GM19372 (cell line): ENCODE results near the gene PLEKHA6.

ENCODE experiments used
- ATAC-seq: cut with Tn5 transposase; IDR thresholded peaks from one replicate; pipeline ENCODE4 v1.9.1; 2021; ENCODE audit warnings: mild to moderate bottlenecking, low read depth, moderate library complexity; ENCODE audit not compliant: unreplicated experiment

The PLEKHA6 gene

DNA sequence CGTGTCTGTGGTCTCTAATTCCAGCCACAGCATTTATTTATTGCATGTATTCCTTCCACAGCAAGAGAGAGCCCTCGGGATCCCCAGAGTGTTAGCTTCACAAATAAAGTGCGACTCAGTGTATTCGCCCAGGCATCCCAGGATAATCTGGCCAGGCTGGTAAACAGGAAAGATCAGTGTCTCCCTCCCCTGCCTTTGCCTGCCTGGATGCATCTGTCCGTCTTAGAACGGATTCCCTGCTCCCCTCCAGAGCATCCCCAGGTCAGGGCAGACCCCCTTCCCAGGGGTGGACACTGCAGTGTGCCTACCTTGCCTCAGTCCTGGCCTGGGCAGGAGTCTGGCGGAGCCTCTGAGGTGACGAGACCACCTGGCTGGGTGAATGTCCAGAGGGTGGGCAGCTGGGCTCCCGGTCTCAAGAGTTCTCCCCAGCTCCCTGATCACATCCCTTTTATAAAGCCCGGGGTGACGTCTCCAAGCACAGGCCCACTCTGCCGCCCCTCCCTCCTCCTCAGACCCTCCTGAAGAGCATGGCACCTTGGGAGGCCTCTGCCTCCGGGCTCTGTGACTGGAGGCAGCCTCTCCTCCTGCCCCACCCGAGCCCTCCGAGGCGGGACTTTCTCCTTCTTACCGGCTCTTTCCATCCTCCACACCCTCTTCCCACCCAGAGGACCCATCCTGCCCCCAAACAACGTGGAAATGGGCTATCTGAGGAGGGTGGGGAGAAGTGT is 163.5 kb downstream of the PLEKHA6 start, which contains the start of gene KISS1:
Gene KISS1, minus strand, starts transcription at position 424 of the 728 bp plus-strand sequence. CDS start 3,615 bp downstream, outside the sequence.
- no peak for ATAC-seq

DNA sequence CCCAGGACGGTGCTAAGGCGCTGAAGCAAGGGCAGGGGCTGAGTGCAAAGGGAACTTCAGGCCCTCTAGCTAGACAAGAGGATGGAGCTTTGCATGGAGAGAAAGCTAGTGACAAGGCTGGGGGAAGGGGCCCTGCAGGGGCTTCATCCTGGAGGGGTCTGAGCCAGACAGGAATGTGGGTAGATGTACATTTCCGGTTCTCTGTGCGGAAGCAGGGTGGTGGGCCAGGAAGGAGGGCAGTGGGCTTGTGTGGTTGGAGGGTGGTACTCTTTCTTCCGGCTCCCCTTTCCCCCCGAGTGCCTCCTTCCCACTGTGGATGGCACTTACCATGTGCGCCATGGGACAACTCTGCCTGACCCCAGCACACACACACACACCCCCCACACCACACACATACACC is 165.0 kb downstream of the PLEKHA6 start:
- ATAC-seq, result no peak

DNA sequence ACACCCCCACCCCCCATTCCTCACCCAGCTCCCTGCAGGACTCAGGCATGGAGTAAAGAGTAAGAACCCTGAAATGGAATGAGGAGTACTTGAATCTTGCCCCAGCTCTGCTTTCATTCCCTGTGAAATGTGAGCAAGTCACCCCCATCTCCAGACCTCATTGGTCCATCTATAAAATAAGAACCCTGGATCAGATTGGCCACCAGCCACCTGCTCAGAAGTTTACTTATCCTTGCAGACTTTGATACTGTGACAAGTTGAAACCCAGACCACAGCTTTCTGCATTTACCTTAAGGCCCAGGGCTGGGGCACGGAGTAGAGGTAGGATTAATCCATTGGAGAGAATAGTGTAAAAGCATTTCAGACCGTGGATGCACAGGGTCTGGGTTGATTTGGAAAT is 165.6 kb downstream of the PLEKHA6 start:
- ATAC-seq, result no peak

DNA sequence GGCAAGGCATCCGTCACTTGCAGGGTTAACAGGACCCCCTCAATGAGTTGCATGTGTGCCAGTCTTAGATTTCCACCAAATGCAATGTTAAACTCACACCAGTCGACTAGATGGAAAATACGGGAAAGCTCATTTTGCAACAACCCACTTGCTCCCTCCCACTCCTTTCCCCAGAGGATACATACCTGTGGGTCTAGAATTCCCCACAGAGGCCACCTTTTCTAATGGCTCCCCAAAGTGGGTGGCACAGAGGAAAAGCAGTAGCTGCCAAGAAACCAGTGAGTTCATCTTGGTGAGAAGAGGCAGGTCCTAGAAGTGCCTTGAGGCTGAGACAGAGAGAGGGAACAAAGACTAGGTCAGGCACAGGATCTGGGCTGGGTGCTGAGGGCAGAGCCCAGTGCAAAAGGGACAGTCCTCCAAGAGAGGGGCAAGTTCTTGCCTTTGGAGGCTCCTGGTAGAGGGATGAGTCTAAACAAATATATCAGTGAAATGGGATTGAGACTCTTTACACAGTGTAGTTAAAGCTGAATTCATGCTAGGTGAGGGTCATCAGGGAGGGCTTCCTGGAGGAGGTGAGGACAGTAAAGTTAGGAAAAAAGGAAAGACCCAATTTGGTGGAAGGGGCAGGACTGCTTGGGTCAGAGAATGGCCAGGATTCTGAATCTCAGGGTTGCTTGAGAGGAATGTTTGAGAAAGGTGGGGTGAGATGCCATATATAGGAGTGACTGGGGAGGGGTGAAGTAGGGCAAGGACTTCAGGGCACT is 167.0 kb downstream of the PLEKHA6 start:
- ATAC-seq, result no peak

DNA sequence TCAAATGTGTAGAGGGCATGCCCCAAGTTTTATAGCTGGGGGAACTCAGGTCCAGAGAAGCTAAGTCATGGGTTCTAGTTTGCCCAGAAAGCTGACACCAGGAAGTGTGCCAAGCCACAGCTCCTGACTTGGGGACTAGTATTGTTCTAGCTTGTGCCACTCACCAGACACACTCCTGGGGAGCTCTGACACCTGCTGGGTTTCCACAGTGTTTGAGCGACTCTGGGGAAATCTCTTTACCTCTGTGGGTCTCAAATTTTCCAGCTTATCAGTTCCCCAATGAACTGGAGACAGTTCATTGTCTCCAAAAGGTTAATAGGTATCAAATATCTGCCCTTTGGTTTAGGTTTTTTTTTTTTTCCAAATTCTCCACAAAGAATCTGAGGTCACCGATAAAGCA is 167.7 kb downstream of the PLEKHA6 start:
- ATAC-seq, result no peak

DNA sequence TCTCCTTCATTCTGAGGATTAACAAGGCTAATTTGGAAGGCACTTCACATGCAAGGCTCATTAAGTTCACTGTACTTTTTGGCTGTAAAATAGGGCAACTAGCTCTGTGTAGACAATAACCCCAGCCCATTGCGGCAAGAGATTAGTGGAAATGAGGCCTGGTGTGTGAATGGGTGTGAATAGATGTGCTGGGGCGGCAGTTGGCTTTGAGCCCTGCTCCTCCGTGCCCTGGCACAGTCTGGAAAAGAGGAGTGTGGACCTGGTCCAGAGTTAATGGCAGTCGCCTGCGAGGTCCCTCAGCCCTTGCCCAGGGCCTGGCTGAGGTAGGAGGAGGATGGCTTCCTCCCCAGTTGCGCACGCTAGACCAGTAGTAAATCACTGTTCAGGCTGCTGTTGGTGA is 168.3 kb downstream of the PLEKHA6 start:
- no peak for ATAC-seq

DNA sequence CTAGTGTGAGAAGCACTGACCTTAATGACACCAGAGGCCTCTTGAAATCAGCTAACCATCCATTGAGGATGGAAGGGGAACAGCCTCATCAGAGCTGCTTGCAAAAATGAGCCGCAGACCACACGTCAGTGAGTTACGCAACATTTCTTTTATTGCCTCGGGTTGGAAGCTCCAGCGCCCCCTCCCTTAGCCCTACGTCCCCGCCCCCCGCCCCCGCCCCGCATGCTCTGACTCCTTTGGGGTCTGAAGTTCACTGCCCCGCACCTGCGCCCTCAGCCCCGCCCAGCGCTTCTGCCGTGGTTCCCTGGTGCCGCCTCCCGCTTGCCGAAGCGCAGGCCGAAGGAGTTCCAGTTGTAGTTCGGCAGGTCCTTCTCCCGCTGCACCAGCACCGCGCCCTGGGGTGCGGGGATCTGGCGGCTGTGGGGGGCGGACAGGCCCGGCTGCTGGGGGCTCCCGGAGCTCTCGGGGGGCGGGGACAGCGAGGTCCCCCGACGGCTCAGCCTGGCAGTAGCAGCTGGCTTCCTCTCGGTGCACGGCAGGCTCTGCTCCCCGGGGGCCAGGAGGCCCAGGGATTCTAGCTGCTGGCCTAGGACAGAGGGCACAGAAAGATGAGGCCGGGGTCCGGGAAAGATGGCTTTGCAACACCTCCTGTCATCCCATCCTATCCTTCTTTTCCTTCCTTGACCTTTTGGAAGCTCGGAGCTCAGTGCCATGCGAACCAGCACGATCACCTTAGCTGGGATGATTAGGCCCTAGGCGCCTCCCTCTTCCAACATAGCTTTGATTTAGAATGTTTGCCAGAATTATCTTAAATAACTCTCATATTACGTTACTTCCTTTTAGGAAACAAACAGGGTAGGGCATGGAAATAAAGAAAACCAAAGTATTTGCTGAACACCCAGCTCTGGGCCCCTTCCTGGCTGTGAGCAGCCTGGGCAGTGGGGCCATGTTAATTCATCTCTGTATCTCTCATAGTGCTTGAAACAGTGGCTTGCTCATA is 169.2 kb downstream of the PLEKHA6 start:
- no peak for ATAC-seq

DNA sequence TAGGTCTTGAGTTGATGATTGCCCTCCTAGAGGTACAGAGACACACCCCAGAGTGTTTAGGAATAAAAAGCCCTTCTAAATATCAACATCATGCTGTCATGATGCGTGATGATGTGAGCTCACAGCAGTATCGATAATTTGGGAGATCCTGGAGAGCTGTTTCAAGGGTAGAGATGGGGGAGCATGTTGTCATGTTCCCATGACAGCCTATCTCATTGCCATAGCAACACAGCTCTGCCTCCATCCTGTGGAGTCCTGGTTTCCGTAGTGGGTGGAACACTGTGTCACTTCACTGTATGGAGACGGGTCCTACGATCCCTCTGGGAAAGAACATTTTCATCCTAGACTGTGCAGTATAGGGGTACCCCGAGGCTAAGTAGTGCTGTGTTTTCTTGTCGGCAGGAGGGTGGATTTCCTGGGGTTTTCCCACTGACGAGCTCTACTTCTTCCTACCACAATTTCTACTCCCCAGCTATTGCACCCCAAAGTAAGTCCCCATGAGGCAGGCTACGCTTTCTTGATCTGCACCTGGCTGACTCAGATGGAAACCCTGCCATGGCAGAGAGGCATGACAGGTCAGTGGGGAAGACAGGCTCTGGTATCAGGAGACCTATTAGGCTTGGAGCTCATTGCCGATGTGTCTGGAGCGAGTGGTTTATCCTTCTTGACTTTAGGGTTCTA is 170.6 kb downstream of the PLEKHA6 start:
- no peak for ATAC-seq

DNA sequence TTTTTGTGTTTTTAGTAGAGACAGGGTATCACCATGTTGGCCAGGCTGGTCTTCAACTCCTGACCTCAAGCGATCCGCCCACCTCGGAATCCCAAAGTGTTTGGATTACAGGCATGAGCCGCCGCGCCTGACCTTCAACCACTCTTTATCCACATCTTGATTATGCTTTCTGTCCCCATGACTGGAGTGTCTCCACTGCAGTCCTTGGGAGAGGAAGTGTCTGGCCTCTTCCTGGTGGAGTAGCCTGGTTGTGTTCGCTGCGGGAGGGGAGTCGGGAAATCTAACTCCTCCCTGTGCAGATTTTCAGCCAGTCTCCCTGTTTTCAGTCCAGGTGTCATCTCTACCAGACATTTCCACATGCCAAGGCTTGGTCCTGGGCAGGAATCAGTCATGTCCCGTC is 173.1 kb downstream of the PLEKHA6 start:
- ATAC-seq, result no peak

DNA sequence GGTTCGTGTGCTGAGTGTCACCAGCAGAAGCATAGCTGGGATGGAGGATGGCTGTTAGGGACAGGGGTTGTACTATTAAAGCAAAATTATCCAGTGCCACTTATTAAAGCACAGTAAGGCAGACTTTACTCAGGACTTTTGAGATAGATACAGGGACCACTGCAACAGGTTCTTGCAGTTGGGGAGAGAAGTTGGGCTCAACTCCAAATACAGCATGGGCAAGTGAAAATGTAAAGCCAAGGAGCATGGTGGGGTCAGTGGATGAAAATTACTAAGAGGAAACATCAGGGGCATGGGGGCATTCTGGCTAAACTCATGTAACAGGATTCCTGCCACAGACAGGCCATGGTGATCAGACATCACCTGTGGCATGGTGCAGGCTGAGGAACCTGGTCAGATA is 178.6 kb downstream of the PLEKHA6 start:
- no peak for ATAC-seq

DNA sequence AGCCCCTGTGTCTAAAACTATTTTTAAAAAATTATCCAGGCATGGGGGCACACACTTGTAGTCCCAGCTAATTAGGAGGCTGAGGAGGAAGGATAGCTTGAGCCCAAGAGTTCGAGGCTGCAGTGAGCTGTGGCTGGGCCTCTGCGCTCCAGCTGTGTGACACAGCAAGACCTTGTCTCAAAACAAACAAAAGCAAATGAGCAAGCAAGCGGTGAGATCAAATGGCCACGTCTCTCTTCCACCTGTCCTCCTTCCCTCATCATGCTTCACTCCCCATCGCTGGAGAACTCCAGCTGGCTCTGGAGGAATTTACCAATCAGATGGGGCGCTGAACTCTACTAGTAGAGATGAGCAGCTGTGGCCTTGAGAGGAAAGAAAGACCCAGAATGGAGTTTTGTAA is 179.6 kb downstream of the PLEKHA6 start:
- no peak for ATAC-seq

DNA sequence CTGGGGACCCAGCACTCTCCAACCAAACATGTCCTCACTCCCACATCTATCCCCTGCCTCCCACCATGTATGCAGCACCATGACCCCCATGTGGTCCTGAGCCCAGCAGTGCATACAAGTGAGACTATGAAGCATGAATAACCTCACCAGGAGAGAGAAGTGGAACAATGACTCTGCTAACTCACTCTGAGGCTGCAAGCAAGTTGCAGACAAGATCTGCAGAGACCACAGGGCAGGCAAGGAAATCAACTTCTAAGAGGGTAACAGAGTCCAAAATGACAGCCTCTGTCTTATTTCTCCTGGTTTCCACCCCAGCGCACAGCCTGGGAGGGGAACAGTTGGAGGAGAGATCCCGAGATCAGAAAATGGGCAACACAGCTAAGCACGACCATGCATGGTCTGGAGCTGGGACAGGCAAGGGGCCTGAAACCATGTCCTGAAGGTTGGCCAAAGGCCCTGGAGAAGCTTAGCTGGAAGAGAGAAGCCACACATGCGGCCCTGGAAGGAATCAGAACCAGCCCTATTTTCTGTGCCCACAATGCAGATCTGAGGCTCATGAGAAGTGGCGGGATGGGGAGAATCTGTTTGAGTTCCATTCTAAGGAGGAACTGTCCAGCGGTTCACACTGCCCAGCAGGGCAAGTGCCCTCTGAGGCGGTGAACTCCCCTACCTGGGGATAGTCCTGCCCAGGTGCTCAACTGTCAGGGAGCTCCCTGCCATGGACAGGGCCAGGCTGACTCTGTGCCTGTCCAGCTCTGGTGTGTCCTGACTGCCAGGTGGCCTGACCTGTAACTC is 181.0 kb downstream of the PLEKHA6 start:
- no peak for ATAC-seq

DNA sequence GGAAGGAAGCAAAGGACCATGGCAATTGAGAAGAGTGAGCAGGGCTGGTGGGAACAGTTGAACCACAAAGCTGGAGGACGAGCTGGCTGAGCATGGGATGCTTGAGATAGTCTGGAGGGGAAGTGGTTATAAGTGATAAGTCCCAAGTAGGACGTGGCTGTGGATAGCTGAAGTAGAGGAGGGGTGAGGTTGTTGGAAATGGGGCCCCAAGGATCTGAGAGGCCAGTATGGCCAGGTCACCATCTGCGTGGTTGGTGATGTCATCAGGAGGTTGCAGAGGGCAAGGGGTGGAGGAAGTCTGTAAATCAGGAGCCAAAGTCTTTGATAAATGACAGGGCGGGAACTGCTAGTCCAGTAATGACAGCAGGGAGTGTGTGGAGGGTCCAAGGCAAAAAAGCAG is 182.6 kb downstream of the PLEKHA6 start:
- ATAC-seq, result no peak

DNA sequence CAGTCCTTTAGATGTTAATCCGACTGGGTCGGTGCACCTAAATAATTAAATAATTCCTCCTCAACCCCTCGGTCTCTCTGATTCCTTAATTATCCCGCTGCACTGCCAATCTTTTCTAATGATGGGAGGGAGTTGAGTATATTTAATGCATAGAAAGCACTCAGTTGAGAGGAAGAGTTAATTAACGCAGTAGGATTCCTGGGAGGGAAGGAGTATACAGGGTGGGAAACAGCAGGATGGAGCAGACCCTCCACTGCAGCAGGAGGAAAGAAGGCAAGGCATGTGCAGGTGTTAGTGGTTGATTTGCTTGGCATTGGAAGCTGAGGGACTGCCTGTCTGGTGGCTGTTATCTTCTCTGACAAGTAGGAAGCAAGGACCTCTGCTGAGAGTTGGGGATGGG is 183.7 kb downstream of the PLEKHA6 start:
- no peak for ATAC-seq

DNA sequence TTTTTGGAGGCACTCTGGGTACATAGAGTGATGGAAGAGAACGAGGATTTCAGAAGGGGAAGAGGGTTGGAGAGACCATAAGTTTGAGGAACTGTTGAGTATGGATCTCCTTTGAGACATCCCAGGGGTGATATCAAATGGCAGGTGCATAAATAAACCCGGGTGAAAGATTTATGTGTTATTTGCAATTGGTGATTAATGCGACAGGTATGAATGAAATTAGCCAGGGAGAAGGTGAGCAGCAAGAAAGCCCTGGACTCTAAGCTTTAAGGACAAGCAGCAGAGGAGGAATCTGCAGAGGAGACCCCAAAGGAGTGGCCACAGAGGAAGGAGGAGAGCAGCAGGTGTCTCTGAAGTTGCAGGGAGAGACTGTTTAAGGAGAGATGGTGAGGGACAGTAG is 184.8 kb downstream of the PLEKHA6 start:
- ATAC-seq, result no peak

DNA sequence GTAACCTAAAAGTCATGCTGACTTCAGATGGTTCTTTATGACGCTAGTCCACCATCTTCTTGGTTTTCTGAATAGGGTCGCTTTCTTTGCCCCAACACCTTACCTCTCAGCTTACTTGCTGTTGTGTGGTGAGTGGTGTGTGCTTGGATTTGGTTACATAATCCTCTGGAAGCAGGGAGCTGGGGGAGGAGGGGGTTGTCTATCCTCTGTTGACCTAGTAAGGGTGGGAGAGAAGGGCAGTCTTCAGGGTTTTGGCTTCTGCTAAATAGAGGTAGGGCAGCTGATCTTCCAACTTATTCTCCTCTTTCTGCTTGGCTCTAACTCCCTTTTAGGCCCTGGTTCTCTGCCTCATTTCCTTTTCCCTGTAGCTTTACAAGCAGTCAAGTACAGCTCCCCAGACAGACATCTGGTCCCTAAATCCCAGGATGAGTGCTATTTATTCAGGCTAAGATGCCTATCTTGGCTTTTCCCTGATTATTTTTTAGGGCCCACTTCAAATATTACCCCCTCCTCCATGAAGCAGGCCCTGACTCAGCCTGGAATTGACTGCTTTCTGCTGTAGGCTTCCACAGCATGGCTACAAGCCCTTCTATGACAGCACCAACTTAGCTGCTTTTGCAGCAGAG is 187.2 kb downstream of the PLEKHA6 start:
- no peak for ATAC-seq

DNA sequence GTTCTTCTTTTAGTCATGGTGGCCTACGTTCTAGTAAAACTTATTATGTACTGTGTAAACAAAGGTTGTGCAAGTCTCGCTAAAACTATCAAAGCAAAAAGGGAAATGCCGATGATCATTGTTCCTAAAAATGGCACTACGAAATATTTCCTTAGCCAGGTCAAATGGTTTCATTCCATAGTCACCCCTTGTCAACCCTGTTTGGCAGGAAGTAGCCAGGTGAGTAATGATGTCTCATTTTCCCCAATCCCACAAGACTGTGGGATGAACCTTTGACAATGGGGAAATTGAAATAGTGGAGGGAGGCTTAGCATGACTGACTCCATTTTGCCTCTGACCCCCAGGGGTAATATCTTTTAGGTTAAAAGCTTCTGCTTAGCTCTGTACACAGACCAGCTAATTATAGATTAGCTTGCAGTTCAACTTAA is 188.0 kb downstream of the PLEKHA6 start:
- no peak for ATAC-seq

DNA sequence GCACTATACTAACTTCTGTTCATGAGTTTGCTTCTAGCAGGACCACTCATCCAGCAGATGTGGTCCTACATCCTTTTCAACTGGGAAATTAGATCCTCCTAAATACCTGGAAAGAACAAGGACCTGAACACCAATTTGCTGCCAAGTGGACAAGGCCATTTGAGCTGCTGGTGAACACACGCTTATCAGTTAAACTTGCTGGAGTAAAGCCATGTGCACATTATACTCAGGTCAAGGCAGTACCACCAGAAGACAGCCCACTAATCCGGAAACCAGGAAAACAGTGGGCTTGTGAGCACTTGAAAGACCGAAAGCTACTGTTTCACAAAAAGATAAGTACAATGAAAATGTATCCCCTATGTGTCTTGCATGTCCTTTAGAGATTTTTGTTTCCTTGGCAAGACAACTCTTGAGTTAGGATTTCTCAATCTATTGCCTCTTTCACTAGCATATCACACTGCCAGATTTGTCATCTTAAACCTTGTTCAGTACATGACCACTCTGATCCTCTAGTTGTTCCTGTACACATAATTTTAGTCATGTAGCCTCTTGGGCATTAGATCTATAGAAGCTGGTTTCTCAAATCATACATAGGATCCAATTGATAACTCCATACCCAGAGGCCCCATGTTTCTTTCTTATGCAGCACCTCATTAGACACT is 189.1 kb downstream of the PLEKHA6 start:
- ATAC-seq, result no peak
